ENCODE results near the gene F8.

- TF ChIP-seq ZNF274 (IDR thresholded peaks at IDR 0.05; ENCODE audit: low read depth, low read length) (no peak), SUZ12 (IDR thresholded peaks at IDR 0.05; ENCODE audit: extremely low read depth, insufficient read depth, insufficient read length) (no peak)
Measured at GRCh38 chrX:155009994-155010472, 12.5 kb downstream of the F8 start.

Data from NT2/D1 (cell line).